ENCODE measurements around the gene TMEM72.
A peak's percentile ranks its signal among the peaks of the same experiment; 100 is the strongest.
"Not testable (repeated sequence)": the region's sequence is repeated elsewhere in the genome, so short reads cannot be mapped to it uniquely, and the experiment has no call there.

TMEM72 gene

GRCh38 chr10:44911081-44911540, at the start of gene TMEM72:
Gene TMEM72 (plus strand): TSS chr10:44911337. CDS start chr10:44911513, 176 bp downstream.
- DNase-seq, result no peak

GRCh38 chr10:44862006-44862751, 49.0 kb upstream of the TMEM72 start:
- DNase-seq, result no peak

- no peak for DNase-seq
Observed at GRCh38 chr10:44862924-44863323, 48.2 kb upstream of the TMEM72 start.

GRCh38 chr10:44863344-44864047, 47.6 kb upstream of the TMEM72 start:
- no peak for DNase-seq

GRCh38 chr10:44864051-44864450, 47.1 kb upstream of the TMEM72 start:
- no peak for DNase-seq

- peak; percentile 45 for DNase-seq
Observed at GRCh38 chr10:44864637-44865288, 46.4 kb upstream of the TMEM72 start.

GRCh38 chr10:44865289-44865671, 45.9 kb upstream of the TMEM72 start:
- no peak for DNase-seq

- not testable (repeated sequence) for DNase-seq
Observed at GRCh38 chr10:44866367-44866766, 44.8 kb upstream of the TMEM72 start.

GRCh38 chr10:44870031-44870430, 41.1 kb upstream of the TMEM72 start:
- no peak for DNase-seq

- DNase-seq, result no peak
Observed at GRCh38 chr10:44873160-44873559, 38.0 kb upstream of the TMEM72 start.

- DNase-seq, result no peak
Observed at GRCh38 chr10:44874166-44874565, 37.0 kb upstream of the TMEM72 start.

GRCh38 chr10:44878706-44879530, 32.2 kb upstream of the TMEM72 start:
- DNase-seq, result peak; percentile 37

- DNase-seq, result no peak
Observed at GRCh38 chr10:44879531-44879899, 31.6 kb upstream of the TMEM72 start.

- no peak for DNase-seq
Observed at GRCh38 chr10:44880090-44880715, 30.9 kb upstream of the TMEM72 start.

GRCh38 chr10:44881649-44882048, 29.5 kb upstream of the TMEM72 start:
- no peak for DNase-seq

- no peak for DNase-seq
Observed at GRCh38 chr10:44882166-44882720, 28.9 kb upstream of the TMEM72 start.

GRCh38 chr10:44883593-44884331, 27.4 kb upstream of the TMEM72 start:
- no peak for DNase-seq

GRCh38 chr10:44885710-44886109, 25.4 kb upstream of the TMEM72 start:
- DNase-seq, result no peak

- no peak for DNase-seq
Observed at GRCh38 chr10:44886966-44887365, 24.2 kb upstream of the TMEM72 start.

GRCh38 chr10:44888886-44889285, 22.3 kb upstream of the TMEM72 start:
- DNase-seq, result no peak

- no peak for DNase-seq
Observed at GRCh38 chr10:44889834-44890233, 21.3 kb upstream of the TMEM72 start.

Measured in NCI-H2171 (cell line).